MV-4-11 (cell line): ENCODE measurements around the gene GRIA3.
"Not testable (repeated sequence)": the region's sequence is repeated elsewhere in the genome, so short reads cannot be mapped to it uniquely, and the experiment has no call there.

Source experiments
- DNase-seq: peaks from one replicate; lab custom pipeline; 2025; lab: John Stamatoyannopoulos, UW

Gene GRIA3

GRCh38 chrX:123350226-123350625, 166.1 kb downstream of the GRIA3 start:
- no peak for DNase-seq

GRCh38 chrX:123357941-123358340, 173.9 kb downstream of the GRIA3 start:
- peak; percentile 60 for DNase-seq

GRCh38 chrX:123358457-123358856, 174.4 kb downstream of the GRIA3 start:
- no peak for DNase-seq

- DNase-seq = no peak
Measured at GRCh38 chrX:123361371-123361770, 177.3 kb downstream of the GRIA3 start.

GRCh38 chrX:123386196-123386595, 202.1 kb downstream of the GRIA3 start:
- not testable (repeated sequence) for DNase-seq

GRCh38 chrX:123392921-123393320, 208.8 kb downstream of the GRIA3 start:
- no peak for DNase-seq

GRCh38 chrX:123399709-123400108, 215.6 kb downstream of the GRIA3 start:
- no peak for DNase-seq

- no peak for DNase-seq
Measured at GRCh38 chrX:123405231-123405630, 221.2 kb downstream of the GRIA3 start.

GRCh38 chrX:123408821-123409737, 225.0 kb downstream of the GRIA3 start:
- DNase-seq = no peak

- no peak for DNase-seq
Measured at GRCh38 chrX:123422875-123423274, 238.8 kb downstream of the GRIA3 start.

GRCh38 chrX:123424546-123424945, 240.5 kb downstream of the GRIA3 start:
- no peak for DNase-seq

- DNase-seq = no peak
Measured at GRCh38 chrX:123425471-123425870, 241.4 kb downstream of the GRIA3 start.

GRCh38 chrX:123425904-123426303, 241.8 kb downstream of the GRIA3 start:
- no peak for DNase-seq

GRCh38 chrX:123432361-123433150, 248.5 kb downstream of the GRIA3 start:
- DNase-seq = no peak

GRCh38 chrX:123436512-123437136, 252.5 kb downstream of the GRIA3 start:
- no peak for DNase-seq

- not testable (repeated sequence) for DNase-seq
Measured at GRCh38 chrX:123439926-123440325, 255.8 kb downstream of the GRIA3 start.

GRCh38 chrX:123442764-123443163, 258.7 kb downstream of the GRIA3 start:
- no peak for DNase-seq

- no peak for DNase-seq
Measured at GRCh38 chrX:123447506-123447905, 263.4 kb downstream of the GRIA3 start.

GRCh38 chrX:123449335-123449734, 265.3 kb downstream of the GRIA3 start:
- DNase-seq = no peak

GRCh38 chrX:123450222-123450621, 266.1 kb downstream of the GRIA3 start:
- DNase-seq = no peak

GRCh38 chrX:123454712-123455431, 270.8 kb downstream of the GRIA3 start:
- DNase-seq = no peak

- DNase-seq = no peak
Measured at GRCh38 chrX:123455693-123456092, 271.6 kb downstream of the GRIA3 start.
